Globus pallidus (tissue), 1 donor: ENCODE data around the gene CYB5D1.
A peak's percentile ranks its signal among the peaks of the same experiment; 100 is the strongest.
"Not testable (repeated sequence)": the region's sequence is repeated elsewhere in the genome, so short reads cannot be mapped to it uniquely, and the experiment has no call there.

ENCODE experiments used
- DNase-seq: peaks from one replicate; pipeline ENCODE4 v3.0.0-alpha.2; 2015; ENCODE audit warnings: low spot score

The CYB5D1 gene

DNA sequence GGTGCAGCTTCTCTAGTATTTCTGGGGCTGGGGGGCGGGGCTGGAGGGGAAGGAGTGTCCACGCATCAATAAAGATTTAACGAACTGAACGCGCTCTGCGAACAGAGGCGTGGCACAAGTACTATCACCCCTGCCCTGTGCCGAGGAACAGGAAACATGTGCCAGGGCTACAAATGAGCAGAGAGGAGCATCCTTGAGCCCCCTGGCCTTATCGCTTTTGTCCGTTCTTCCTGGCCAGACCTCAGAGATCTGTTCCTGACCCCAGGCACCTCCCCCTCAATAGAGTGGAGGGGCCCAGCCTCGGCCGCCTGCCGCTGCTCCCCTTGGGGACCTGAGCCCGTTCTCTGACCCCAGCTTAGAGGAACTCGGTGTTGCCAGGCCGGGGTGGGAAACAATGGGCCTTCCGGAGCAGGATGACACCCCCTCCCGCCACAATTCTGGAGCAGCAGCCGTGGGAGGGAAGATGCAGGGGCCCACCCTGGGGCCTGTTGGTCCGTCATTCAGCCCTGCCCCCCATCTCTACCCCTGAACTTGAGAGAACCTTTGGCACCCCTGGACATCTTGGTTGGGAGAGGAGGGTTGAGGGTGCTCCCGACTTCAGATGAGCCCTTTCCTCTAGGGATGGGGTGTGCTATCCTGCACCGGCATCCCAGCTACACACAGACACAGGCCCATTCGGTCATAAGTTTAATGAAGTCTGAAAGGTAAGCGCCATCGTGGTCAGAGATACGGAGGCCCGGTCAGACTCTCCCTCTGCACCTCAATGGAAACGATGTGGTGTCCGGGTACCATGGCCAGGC is 1.6 kb upstream of the CYB5D1 start:
- DNase-seq = no peak

DNA sequence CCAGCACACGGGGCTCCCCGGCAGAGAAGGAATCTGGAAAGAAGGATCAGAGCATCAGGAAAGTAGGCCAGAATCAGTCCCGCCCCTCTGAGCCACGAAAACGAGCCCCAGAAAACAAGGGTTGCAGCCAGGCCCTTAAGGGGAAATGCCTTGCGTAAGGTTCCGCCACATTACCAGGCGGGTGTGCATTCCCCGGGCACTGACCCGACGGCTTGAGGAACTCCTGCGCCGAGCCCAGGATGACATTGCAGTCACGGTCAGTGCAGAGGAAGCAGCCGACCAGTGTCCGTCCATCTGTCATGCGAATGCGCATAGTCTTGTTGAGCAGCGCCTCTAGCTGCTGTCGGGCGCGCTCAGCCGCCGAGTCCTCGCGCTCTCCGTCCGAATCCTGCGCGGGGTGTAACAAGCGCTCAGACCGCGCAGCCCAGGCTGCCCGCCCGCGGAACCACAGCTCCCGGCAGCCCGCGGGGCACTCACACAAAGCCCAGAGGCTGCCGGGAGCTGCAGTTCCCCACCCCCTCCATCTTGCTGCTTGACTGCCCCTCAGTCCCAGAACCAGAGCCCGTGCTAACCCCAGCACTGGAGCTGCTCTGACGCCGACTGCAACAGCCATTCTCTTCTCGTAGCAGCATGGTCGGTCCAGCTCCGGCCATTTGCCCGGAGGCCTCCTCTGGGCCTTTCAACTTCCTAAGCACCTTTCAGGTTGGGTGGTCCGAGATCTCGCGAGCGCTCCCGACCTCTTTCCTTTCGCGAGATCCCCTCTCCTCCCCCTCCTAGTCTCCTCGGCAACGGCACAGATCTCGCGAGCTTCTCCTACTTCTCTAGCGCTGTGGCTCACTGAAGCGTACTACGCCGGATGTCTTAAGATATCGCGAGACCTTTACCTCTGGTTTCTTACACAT is 741 bp upstream of the CYB5D1 start, which contains the start of gene NAA38:
TSS of gene NAA38 (minus strand) at position 749 of the 902 bp plus-strand sequence. CDS start at position 653, 96 bp downstream.
- peak; percentile 98 for DNase-seq

DNA sequence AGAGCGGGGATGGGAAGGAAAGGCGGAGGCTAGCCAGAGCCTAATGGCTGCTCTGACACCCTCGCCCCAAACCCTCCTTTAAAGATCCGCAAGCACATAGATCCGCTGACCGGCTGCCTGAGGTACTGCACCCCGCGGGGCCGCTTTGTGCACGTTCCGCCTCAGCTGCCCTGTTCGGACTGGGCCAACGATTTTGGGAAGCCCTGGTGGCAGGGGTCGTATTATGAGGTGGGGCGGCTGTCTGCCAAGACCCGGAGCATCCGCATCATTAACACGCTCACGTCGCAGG is 663 bp downstream of the CYB5D1 start:
- DNase-seq = no peak

DNA sequence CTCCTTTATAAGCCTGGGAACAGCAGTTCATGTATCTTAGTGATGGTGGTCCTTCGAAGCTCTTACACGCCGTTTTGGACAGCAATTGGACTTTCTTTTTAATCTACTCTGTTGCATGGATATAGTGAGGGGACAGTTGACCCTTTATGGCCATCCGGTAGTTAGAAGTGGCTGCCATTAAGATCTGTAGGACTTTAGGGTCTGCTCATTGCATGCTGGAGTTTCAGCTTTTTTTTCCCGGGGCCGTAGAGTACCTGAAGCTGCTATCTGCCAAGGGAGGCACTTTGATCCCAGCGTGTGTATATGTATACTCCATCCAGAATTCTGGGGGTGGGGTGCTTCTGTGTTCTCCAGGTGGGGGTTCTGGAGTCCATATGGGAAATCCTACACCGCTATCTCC is 1.2 kb downstream of the CYB5D1 start:
- DNase-seq = no peak

DNA sequence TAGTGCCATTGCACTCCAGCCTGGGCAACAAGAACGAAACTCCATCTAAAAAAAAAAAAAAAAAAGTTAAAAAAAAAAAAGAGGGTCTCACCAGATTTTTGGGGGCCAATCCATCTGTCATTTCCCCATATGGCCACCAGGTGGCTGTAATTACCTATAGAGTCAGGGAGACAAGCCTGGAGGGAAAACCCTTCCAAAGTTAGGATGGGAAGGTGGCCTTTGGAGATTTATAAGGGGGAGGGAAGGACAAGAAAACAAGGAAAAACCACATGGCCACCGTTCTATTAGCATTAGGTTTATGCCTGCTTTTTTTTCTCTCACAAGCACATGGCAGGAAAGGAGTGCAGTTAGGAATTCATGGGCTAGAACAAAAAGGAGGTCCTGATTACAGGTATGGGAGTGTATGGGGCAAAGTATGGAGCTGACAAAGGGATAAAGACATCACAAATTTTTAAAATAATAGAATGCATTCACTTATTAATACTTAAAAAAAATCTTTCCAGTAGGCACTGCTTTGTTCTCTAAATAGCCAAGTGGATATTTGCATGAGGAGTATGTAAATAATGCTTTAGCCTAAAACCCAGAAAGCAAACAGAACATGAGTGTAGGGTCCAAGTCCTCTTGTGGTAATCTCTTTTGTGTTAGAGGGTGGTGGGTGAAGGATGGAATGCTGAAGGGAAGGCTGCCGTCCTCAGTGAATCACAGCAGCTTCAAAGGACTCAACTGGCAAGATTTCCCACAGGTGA is 5.1 kb downstream of the CYB5D1 start:
- DNase-seq = peak; percentile 42

DNA sequence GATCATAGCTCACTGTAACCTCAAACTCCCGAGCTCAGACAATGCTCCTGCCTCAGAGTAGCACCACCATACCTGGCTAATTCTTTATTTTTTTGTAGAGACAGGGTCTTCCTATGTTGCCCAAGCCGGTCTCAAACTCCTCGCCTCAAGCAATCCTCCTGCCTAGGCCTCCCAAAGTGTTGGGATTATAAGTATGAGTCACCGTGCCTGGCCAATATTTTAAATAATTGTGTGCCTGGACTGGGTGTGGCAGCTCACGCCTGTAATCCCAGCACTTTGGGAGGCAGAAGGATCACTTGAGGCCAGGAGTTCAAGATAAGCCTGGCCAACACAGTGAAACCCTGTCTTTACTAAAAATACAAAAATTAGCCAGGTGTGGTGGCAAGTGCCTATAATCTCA is 6.6 kb downstream of the CYB5D1 start:
- not testable (repeated sequence) for DNase-seq

DNA sequence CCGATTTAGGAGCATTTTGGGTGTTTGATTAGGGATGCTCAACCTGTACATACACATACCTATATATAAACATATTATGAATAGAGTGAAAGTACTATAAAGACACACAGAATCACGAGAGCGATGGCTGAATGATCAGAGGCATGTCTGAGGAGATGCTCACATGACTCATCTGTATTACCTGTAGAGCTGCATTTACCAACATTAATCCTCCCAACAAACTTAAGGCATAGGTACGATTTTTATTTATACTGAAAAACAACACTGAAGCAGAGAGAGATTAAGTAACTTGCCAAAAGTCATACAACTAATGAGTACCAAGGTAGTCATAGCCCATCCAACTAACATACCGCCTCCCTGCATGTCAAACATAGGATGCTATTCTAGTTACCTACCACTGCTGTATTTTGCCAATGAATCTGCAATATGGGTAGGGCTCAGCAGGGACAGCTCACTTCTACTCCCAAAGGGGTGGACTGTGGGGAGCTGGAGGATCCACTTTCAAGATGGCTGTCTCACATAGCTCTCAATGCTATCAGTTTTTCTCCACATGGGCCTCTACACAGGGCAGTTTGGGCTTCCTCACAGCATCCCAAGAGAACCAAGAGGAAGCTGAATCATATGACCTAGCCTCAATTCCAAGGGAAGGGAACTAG is 7.3 kb downstream of the CYB5D1 start:
- DNase-seq = no peak

DNA sequence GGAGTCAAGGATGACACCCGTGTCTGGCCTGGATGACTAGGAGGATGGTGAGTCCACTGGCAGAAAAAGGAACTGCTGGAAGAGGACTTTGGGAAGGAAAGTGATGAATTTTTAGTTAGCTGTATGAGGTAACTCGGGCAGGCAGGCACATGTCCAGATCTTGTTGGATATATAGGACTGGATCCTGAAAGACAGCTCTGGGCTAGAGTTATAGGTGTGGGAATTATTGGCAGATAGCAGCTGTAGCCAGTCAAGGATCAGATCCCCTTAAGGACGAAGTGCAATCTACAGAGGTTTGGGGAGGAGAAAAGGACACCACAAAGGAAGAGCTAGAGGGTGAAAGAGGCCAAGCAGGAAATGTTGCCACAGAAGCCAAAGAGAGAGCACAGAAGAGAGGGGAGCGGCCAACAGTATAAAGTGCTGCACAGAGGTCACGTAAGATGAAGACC is 10.1 kb downstream of the CYB5D1 start:
- no peak for DNase-seq

DNA sequence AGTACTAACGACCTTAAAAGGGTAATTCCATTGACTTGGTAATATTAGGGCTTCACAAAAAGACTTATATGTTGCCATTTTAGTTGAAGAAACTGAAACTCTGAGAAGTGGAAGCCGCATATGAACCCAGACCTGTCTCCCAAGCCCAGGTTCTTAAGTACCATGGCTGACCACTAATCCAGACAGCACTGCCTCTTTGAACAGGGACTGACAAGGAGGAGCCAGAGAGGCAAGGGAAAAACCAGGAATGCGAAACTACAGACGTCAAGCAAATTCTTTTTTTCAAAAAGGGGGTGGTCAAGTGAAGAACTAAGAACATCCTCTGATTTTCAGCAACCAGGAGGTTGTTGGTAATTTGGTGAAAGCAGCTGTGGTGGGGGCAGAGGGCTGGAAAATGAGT is 15.2 kb downstream of the CYB5D1 start:
- DNase-seq = no peak

DNA sequence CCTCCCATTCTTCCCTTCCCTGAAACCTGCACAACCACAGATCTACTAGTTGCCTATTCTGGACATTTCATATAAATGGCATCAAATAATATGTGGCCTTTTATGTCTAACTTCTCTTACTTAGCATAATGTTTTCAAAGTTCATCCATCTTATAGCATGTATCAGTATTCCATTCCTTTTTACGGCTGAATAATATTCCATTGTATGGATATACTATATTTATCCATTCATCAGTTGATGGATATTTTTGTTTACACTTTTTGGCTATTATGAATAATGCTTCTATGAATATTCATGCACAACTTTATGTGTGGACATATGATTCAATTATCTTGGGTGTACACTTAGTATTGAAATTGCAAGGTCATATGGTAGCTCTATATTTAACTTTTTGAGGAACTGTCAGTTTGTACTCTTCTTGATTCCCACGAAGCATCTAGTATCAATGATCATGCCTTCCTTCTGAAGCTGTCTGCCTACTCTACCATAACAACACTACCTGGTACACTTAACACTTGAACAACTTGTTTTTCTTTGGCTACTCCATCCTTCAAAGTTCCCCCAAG is 18.1 kb downstream of the CYB5D1 start:
- no peak for DNase-seq

DNA sequence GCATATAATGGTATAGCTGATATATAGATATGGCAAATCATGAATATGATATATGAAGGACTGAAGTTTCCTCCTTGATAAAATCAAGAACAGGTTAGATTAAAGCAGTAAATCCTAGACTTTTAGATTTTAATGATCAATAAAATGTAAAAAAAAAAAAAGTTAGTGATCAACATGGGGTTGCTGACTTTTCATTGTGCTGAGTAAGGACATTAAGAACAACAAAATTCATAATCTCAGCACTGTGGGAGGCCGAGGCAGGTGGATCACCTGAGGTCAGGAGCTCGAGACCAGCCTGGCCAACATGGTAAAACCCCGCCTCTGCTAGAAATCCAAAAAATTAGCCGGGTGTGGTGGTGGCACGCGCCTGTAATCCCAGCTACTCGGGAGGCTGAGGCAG is 20.4 kb downstream of the CYB5D1 start:
- no peak for DNase-seq

DNA sequence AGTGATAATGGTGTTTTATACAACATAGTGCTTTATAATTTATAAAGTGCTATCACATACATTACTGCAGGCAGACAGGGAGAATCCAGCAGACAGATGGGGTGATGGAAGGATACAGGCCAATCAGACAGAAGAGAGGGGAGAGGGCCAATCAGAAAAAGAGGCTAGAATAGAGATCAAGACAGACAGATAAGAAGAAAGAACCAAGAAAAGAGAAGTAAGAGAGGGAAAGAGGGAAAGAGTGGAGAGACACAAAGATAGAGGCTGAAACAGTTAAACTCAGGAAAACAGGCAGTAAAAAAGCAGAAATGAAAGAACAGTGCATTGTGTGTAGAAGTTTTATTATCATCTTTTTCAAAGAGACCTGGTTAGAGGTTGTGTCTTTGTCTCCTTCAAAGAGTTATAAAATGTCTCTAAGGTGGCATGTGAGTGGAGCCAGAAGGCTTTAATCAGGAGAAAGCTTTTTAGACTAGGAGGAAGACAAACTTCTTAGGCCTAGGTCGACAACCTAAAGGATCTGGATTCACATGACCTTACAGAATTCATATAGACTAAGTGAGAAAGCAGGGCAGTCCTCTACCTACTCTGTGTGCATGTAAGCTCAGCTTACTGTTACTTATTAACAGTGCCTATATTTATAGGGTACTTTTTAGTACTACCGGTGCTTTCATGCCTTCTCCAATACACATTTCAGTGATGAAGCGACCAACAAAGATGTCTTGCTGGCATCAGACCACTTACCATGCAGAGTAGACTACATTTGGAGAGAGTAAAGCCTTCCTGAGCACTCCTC is 22.5 kb downstream of the CYB5D1 start:
- DNase-seq = no peak

DNA sequence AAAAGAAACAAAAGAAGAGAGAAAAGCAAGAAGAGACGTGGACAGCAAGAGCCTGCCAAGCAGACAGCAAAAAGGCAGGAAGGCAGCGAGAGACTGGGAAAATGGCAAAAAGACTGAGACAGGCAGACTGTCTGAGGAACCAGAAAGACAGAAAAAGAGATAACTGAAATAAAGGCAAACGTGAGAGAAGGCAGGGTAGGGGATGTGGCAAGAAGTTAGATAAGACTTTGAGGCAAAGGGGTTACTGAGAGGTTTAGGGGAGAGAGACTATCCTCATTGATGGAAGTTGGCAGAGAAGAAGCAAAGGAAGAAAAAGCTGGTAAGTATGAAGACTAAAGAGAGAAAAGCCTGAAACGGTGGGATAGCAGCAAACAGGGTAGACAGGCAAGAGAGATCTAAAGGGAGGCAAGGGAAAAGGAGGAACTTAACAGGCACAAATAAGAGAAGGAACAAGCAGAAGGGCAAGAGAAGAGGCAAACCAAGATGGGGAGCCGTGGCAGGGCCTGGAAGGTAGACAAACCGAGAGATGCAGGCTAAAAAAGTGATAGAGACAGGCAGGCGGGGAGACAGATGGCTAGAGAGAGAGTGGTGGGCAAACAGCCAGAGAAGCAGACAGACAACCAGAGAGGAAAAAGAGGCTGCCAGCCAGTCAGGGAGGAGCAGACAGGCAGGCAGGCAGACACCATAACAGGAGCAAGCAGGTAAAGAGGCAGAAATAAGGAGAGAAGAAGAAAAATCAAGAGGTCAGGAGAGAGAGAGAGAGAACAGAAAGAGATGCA is 23.7 kb downstream of the CYB5D1 start:
- no peak for DNase-seq

DNA sequence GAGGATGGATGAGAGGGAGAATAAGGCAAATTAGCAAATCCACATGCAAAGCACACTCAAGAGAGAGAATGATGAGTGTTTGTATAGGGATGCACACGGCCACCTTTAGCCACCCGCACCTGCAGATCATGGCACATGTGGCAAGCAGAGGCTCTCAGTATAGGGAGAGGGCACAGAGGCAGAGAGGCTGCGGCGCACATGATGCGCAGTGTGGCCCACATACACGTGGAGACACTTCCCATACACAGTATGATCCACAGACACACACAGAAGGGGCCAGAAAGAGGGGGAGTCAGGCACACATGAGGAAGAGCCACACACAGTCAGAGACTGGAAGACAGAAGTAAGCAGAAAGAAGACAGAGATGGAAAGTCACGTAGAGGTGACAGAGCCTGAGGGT is 24.3 kb downstream of the CYB5D1 start:
- DNase-seq = no peak

DNA sequence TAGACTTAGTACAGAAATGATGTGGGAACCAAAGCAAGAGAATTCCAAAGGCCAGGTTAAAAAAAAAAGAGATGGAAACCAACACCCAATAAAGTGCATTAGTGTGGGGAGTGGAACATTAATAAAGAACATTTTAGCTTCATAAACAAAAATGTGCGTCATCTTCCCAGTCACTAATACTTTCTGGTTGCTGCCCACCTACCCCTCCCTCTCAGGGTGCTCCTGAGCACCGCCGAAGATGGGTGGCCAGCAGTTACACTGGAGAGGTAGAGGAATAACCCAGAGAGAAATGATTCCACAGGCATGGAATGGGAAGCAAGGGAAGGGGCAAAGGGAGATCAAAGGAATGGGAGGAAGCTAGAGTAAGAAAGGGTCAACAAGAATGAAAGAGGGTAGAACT is 24.8 kb downstream of the CYB5D1 start:
- no peak for DNase-seq

DNA sequence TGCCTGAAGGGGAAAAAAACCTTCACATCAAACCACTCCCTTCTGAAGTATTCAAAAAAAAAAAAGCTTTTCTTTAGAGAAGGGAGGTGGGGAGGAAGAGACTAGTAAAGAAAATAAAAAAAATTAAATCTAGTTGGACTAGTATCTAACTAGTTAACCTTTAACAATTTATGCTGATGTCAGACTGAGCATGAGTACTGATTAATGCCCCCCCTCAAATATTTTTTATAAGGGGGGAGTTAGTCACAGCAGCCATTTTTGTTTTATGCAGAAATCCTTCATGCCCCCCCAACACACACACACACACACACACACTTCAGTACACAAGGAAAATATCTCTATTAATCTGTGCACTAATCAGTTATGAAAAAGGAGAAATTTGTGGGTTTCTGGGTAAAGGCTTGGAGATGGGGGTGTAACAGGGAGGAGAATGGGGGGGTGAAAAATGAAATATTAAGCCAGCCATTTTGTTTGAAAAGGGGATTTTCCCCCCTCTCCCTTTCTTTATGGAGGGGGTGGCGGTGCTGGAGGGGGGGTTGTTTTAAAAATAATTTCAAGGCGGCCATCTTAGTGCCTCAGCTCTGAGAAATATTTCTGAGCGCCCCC is 26.1 kb downstream of the CYB5D1 start:
- DNase-seq = no peak

DNA sequence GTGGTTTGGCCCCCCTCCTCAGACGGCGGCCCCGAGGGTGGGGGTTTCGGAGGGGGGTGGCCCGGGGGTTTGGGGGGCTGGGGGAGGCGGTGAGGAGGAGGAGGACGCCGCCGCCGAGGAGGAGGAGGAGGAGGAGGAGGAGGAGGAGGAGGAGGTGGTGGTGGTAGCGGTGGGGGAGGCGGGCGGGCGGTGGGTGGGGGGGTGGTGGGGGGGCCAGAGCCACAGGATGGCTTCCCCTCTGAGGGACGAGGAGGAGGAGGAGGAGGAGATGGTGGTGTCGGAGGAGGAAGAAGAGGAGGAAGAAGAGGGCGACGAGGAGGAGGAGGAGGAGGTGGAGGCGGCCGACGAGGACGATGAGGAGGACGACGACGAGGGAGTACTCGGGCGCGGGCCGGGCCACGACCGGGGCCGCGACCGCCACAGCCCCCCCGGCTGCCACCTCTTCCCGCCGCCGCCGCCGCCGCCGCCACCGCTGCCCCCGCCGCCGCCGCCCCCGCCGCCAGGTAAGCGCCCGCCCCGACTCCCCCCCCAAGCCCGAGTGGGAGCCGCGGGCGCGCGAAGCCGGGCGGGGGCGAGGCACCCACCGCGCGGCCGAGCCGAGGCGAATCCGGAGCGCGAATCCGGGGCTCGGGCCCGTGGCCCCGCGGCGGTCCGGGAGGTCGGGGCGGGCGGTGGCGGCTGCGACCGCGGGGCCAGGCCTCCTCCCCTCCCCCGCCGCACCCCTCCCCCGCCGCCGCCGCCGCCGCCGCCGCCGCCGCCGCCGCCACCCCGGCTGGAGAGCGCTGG is 27.0 kb downstream of the CYB5D1 start:
- no peak for DNase-seq

DNA sequence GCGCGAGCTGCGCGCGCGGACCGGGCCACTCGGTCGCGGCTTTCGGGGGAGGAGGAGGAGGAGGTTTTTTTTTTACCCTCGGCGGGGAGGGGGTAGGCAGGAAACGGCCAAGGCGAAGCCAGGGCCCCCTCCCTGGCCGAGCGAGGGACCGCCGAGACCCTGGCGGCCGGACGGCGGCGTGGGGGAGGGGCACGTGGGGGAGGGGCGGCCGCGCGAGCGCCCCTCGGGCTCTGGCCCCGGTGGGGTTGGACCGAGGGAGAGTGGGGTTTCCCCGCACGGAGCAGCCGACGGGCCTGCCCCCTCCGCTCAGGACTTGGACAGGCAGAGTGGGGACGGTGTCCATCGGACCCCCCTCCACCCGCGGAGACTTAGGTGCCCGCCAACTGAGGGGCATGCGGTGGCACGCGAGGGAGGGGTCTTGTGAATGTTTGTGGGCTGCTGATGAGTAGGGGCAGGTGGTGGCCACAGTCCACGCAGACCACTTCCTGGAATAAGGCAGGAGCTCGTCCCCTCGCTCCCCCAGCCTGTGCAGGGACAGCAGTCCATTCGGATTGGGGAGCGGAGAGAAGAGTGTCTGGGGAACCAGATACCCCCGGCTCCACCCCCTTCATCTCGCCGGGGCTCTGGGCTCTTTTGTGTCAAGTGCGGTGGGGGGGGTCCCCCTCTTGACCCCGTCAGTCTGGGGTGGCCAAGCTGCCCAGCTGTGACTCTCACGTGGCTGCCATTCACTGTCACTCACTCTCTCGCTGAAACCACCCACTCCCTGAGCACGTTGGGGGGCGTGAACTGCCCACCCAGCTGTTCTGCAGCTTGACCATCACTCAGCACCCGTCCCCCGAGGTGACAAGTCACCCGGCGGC is 27.8 kb downstream of the CYB5D1 start:
- DNase-seq = peak; percentile 20
